ENCODE results near the gene DUSP8. TPM values are rescaled to one million over a fixed set of nuclear protein-coding genes. Genes with fewer than 3 reads are reported as not detected.

The DUSP8 gene
- total RNA-seq, 3 donors from 2014 or later, result 5.4 to 6.0 (median 5.7) TPM

DNA sequence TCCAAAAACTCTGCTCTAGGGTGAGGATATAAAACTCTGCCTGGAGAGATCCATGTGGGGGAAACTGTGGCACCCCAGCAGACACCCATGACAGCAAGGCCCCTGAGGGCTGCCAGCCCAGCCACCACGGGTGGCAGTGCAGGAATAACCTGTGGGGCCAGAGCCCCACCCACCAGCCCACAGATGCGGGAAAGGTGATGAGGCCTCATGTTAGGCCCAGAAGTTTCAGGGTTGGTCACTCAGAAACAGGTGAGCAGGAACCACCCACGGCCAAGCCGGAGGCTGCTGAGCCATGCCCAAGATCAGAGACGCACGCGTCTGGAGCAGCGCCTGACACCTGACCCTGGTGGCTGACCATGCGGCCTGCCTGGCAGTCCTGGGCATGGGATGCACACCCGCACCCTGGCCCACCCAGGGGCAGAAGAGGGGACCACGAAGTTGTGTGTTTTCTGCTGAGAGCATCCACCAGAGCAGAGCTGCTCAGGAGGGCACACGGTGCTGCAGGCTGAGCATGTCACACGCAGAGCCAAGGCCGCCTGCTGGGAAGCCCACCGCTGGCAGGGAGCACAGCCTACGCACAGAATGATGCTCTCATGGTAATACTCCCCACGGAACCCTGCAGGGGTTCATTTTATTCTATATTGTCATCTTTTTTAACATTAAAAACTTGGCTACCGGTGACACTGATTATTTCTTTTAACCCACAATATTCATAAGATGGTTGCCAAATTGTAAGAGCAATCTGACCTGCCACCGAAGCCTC is 41.2 kb downstream of the DUSP8 start:
- ATAC-seq, result no peak
- Mint-ChIP-seq H3K9me3 (no peaks in the 10 kb centered on the region), H3K4me1 (ENCODE audit: low read depth) (peaks cover 51% of the 10 kb centered on the region)

DNA sequence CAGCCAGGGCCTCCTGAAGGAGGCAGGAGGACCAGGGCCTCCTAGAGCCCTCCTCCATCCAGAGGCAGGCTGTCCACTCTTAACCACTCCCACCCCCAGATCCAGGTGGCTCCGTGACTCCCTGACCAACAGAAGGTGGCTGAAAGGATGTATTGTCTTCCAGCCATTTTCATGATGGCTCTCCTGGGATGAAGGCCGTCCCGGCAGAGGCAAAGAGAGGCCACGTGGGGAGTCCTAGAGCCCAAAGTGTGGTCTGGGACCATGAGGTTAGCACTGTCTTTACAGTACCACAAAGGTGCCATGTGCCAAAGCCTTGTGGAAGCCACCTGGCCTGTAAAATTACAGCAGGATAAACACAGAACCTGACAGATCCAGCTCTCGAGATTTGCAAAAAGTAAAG is 42.3 kb downstream of the DUSP8 start:
- H3K4me1 Mint-ChIP-seq (ENCODE audit: low read depth), result peaks cover 50% of the 10 kb centered on the region
- ATAC-seq (no peak), DNase-seq (no peak)
- no peaks in the 10 kb centered on the region for H3K27me3 Mint-ChIP-seq (ENCODE audit: low read depth)
- no peaks in the 10 kb centered on the region for H3K9me3 Mint-ChIP-seq
- H3K36me3 Mint-ChIP-seq (ENCODE audit: insufficient read depth), result peaks cover 2% of the 10 kb centered on the region
- no peak overlapping the region for H3K4me3 Mint-ChIP-seq

More for the DNA sequence above, 41.2 kb downstream of the DUSP8 start:
- Mint-ChIP-seq H3K4me3 (no peak overlapping the region), H3K27me3 (ENCODE audit: low read depth) (no peaks in the 10 kb centered on the region), H3K36me3 (ENCODE audit: insufficient read depth) (peaks cover 5% of the 10 kb centered on the region)
- no peak for DNase-seq

GRCh38 chr11:1529286-1529685 is 42.8 kb downstream of the DUSP8 start:
- H3K4me3 Mint-ChIP-seq, result no peak overlapping the region
- DNase-seq (no peak), ATAC-seq (no peak)
- no peaks in the 10 kb centered on the region for H3K9me3 Mint-ChIP-seq
- H3K36me3 Mint-ChIP-seq (ENCODE audit: insufficient read depth), result peaks cover 2% of the 10 kb centered on the region
- peaks cover 45% of the 10 kb centered on the region for H3K4me1 Mint-ChIP-seq (ENCODE audit: low read depth)
- H3K27me3 Mint-ChIP-seq (ENCODE audit: low read depth), result no peaks in the 10 kb centered on the region

DNA sequence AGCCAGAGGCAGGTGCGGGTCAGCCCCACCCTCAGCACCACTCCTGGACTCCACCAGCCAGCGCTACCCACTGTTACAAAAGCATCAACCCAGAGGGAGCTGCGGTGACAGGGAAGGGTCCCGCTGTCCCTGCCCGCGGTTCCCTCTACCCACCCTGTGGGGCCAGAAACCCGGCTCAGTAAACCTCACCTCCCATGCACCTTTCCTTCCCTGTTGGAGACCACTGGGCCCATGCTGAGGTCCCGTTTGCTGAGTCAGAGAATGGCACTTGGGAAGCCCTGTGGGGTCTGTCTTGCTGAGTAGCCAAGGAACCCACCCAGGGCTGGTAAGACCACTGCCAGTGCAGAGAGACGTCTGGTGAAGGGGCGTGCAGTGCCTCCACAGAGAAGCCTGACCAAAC is 43.4 kb downstream of the DUSP8 start:
- ATAC-seq, result no peak
- H3K36me3 Mint-ChIP-seq (ENCODE audit: insufficient read depth), result peaks cover 2% of the 10 kb centered on the region
- no peaks in the 10 kb centered on the region for H3K9me3 Mint-ChIP-seq
- H3K4me3 Mint-ChIP-seq, result no peak overlapping the region
- DNase-seq, result no peak
- H3K27me3 Mint-ChIP-seq (ENCODE audit: low read depth), result no peaks in the 10 kb centered on the region
- H3K4me1 Mint-ChIP-seq (ENCODE audit: low read depth), result peaks cover 46% of the 10 kb centered on the region

DNA sequence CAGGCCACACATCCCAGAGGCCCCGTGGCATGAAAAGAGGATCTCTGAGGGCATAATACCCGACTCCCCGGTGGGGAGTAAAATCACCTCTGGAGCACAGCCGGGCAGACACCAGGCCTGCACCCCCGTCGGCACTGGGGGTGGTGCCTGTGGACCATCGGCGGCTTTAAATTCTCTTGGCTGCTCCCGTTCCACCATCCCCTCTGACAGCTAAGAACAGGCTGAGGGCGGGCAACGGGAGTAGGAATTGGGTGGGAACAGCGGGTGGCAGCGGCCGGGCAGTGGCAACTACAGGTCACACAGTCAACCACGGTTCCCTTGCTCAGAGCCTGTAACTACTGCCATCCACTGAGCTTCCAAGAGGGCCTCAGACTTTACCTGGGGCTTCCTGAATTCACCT is 45.3 kb downstream of the DUSP8 start:
- Mint-ChIP-seq H3K4me3 (no peak overlapping the region), H3K4me1 (ENCODE audit: low read depth) (peaks cover 49% of the 10 kb centered on the region), H3K36me3 (ENCODE audit: insufficient read depth) (no peaks in the 10 kb centered on the region), H3K9me3 (no peaks in the 10 kb centered on the region), H3K27me3 (ENCODE audit: low read depth) (no peaks in the 10 kb centered on the region)
- no peak for DNase-seq
- no peak for ATAC-seq

GRCh38 chr11:1523779-1524178 is 48.3 kb downstream of the DUSP8 start:
- H3K36me3 Mint-ChIP-seq (ENCODE audit: insufficient read depth), result no peaks in the 10 kb centered on the region
- peaks cover 46% of the 10 kb centered on the region for H3K4me1 Mint-ChIP-seq (ENCODE audit: low read depth)
- DNase-seq, result no peak
- H3K9me3 Mint-ChIP-seq, result no peaks in the 10 kb centered on the region
- H3K4me3 Mint-ChIP-seq, result no peak overlapping the region
- no peak for ATAC-seq
- H3K27me3 Mint-ChIP-seq (ENCODE audit: low read depth), result no peaks in the 10 kb centered on the region

DNA sequence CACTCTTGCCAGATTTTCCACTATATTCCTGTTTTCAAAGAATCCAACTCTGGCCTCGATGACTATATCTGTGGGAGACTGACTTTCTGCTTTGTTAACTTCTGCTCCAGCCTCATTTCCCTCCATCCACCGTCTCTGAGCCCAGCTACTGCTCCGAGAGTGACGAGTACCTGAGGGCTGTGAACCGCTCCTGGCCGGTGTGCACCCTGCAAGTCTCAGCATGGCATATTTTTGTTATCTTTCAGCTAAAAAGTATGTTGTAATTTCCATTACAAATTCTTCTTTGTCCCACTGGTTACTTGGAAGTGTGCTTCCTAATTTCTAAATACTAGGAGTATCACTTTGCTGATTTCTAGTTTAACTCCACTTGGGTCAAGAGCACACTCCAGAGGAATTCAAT is 49.0 kb downstream of the DUSP8 start:
- H3K4me1 Mint-ChIP-seq (ENCODE audit: low read depth), result peaks cover 43% of the 10 kb centered on the region
- H3K27me3 Mint-ChIP-seq (ENCODE audit: low read depth), result no peaks in the 10 kb centered on the region
- no peaks in the 10 kb centered on the region for H3K36me3 Mint-ChIP-seq (ENCODE audit: insufficient read depth)
- ATAC-seq (no peak), DNase-seq (no peak)
- H3K4me3 Mint-ChIP-seq, result no peak overlapping the region
- H3K9me3 Mint-ChIP-seq, result no peaks in the 10 kb centered on the region

GRCh38 chr11:1522081-1522424 is 50.0 kb downstream of the DUSP8 start:
- H3K4me1 Mint-ChIP-seq (ENCODE audit: low read depth), result peaks cover 50% of the 10 kb centered on the region
- ATAC-seq (no peak), DNase-seq (no peak)
- no peaks in the 10 kb centered on the region for H3K27me3 Mint-ChIP-seq (ENCODE audit: low read depth)
- no peaks in the 10 kb centered on the region for H3K36me3 Mint-ChIP-seq (ENCODE audit: insufficient read depth)
- no peaks in the 10 kb centered on the region for H3K9me3 Mint-ChIP-seq
- no peak overlapping the region for H3K4me3 Mint-ChIP-seq

GRCh38 chr11:1521382-1522080 is 50.5 kb downstream of the DUSP8 start:
- ATAC-seq (peak; percentile 29 to 41), DNase-seq (no peak)
- no peaks in the 10 kb centered on the region for H3K27me3 Mint-ChIP-seq (ENCODE audit: low read depth)
- no peaks in the 10 kb centered on the region for H3K9me3 Mint-ChIP-seq
- peaks cover 54% of the 10 kb centered on the region for H3K4me1 Mint-ChIP-seq (ENCODE audit: low read depth)
- no peaks in the 10 kb centered on the region for H3K36me3 Mint-ChIP-seq (ENCODE audit: insufficient read depth)
- no peak overlapping the region for H3K4me3 Mint-ChIP-seq

DNA sequence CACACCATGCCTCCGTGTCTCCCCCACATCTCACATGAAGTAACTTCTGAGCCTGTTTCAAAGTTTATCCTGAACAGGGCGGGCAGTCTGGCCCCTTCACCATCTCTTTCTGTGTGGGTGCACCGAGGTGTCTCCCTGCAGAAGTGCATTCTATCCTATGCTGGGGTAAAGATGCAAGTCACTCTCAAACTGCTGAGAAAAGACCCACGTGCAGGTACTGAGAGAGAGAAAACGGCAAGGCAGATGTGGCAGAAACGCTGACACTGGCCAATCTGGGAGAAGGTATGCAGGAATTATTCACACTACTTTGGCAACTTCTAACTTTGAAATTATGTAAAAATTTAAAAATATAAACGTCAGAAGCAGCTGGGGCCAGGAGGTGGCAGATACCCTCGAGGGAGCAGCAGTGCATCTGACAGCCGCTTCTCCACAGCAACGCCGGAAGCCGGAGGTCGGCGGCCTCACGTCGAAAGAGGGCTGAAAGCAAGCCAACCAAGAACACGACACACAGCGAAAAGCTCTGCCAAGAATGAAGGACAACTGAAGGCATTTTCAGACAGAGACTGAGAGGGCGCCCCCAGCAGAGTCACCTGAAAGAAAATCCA is 51.3 kb downstream of the DUSP8 start:
- Mint-ChIP-seq H3K4me3 (no peak overlapping the region), H3K4me1 (ENCODE audit: low read depth) (peaks cover 61% of the 10 kb centered on the region), H3K36me3 (ENCODE audit: insufficient read depth) (no peaks in the 10 kb centered on the region), H3K9me3 (no peaks in the 10 kb centered on the region), H3K27me3 (ENCODE audit: low read depth) (no peaks in the 10 kb centered on the region)
- DNase-seq (no peak), ATAC-seq (no peak)

DNA sequence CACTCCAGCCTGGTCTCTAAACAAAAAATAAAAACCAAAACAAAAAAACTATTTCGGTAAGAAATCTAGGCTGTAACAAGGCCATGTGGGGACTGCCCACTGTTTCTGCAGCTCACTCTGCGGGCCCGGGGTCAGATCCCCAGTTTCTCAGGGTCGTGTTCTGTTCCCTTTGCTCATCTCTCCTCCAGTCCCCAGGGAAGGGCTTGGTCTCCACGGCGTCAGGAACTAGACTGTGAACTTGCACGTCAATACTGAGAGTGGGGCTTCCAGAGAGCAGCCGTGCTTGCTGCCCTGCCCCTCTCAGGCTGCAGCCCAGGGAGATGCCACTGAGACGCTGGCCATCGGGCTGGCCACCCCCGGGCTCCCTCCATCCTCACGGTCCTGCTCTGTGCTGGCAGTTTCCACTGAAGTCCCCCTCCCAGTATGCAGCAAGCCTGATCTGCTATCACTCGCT is 51.8 kb downstream of the DUSP8 start:
- Mint-ChIP-seq H3K4me1 (ENCODE audit: low read depth) (peaks cover 62% of the 10 kb centered on the region), H3K4me3 (no peak overlapping the region), H3K27me3 (ENCODE audit: low read depth) (no peaks in the 10 kb centered on the region), H3K9me3 (no peaks in the 10 kb centered on the region), H3K36me3 (ENCODE audit: insufficient read depth) (no peaks in the 10 kb centered on the region)
- ATAC-seq (no peak), DNase-seq (no peak)

DNA sequence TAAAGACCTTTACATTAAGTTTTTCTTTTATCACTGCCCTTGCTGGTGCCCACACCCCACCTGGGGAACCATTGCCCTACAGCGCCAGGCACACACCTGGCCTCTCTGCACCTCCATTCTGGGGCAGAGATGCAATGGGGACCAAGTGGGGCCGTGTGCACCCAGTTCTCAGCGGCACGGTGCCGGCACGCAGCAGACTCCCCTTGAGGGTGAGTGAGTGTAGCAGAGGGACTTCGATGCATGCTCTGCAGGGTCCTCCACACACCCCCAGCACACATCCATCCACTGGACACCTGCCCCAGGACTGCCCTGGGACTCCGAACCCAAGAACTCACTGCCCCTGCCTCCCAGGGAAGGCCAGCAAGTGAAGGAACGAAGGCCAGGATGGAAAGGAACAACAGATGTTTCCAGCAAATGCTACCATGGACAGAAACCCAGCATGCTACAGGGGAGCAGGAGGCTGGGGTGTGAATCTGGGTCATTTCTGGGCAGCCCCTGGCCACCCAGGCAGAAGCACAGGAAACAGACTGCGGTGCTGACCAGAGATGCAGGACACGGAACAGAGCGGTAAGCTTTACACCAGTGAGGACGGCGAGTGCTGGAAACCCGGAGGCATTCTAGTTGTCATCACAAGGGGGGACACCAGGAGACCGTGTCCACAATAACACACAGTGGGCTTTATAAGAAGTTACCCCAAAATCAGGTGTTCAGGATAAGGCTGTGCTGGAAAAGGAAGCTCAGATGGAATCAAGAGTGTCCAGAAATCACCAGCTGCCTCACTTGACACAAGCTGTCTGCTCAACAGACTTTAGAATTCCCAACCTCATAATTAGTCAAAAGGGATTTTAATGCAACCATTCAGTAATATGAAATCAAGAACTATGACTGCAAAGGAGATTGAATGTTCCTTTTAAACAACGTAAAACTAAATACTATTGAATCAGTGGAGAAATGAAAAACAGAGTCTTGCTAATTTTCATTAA is 52.8 kb downstream of the DUSP8 start:
- H3K9me3 Mint-ChIP-seq, result no peaks in the 10 kb centered on the region
- ATAC-seq, result no peak
- no peak overlapping the region for H3K4me3 Mint-ChIP-seq

DNA sequence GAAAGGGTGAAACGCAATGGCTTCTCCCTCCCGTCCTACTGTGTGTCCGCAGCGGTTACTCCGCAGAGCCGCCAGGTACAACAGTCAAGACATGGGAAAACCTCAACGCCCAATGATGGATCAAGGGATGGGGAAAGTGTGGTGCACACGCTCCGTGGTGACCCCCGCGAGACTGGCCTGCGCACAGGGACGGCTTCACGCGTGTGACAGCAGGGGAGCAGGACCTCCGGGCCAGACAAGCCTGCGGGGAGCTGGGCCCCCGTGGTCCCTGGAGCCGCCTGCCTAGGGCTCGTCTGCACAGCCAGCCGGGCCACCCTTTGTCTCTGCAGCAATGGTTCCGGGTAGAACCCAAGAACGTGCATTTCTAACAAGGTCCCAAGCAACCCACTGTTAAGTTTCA is 53.8 kb downstream of the DUSP8 start:
- peaks cover 2% of the 10 kb centered on the region for H3K36me3 Mint-ChIP-seq (ENCODE audit: insufficient read depth)
- H3K4me1 Mint-ChIP-seq (ENCODE audit: low read depth), result peaks cover 65% of the 10 kb centered on the region
- DNase-seq (no peak), ATAC-seq (no peak)
- no peaks in the 10 kb centered on the region for H3K9me3 Mint-ChIP-seq
- no peaks in the 10 kb centered on the region for H3K27me3 Mint-ChIP-seq (ENCODE audit: low read depth)
- H3K4me3 Mint-ChIP-seq, result no peak overlapping the region

More for the DNA sequence above, 52.8 kb downstream of the DUSP8 start:
- H3K4me1 Mint-ChIP-seq (ENCODE audit: low read depth), result peaks cover 64% of the 10 kb centered on the region
- DNase-seq, result no peak
- no peaks in the 10 kb centered on the region for H3K36me3 Mint-ChIP-seq (ENCODE audit: insufficient read depth)
- H3K27me3 Mint-ChIP-seq (ENCODE audit: low read depth), result no peaks in the 10 kb centered on the region
